Left ventricle myocardium inferior (tissue), 1 donor: ENCODE results near the gene HES6. TPM values are rescaled to one million over a fixed set of nuclear protein-coding genes. Genes with fewer than 3 reads are reported as not detected.

ENCODE experiments used
- DNase-seq: peaks from one replicate; pipeline ENCODE4 v3.0.0-alpha.2; 2020
- H3K27ac ChIP-seq: fragments of 200-600 bp; replicated peaks from 2 replicates; pipeline ENCODE4 v1.8.0; 2021
- H3K27me3 ChIP-seq: fragments of 200-600 bp; 2 replicates; pipeline ENCODE4 v1.8.0; 2021; ENCODE audit warnings: low read depth
- H3K36me3 ChIP-seq: fragments of 200-600 bp; 2 replicates; pipeline ENCODE4 v1.8.0; 2021
- H3K4me1 ChIP-seq: fragments of 200-600 bp; 2 replicates; pipeline ENCODE4 v1.8.0; 2021
- H3K4me3 ChIP-seq: fragments of 200-600 bp; 2 replicates; pipeline ENCODE4 v1.8.0; 2021; ENCODE audit warnings: mild to moderate bottlenecking, moderate library complexity
- H3K9me3 ChIP-seq: fragments of 200-600 bp; replicated peaks from 2 replicates; pipeline ENCODE4 v1.8.0; 2021
- intact Hi-C: fragments of 100-400 bp; cut with micrococcal nuclease; formaldehyde crosslinking; loops from one replicate; pipeline ENCODE4 v1.11.0; 2022
- total RNA-seq: library from RNA; stranded (reverse); fragmentation: NEBNext Ultra II Directional; extraction: Animal tissue kit (Norgen Biotek cat#: 25700); gene quantifications from one replicate; pipeline ENCODE4 v1.2.1, GENCODE V29; 2021
- TF ChIP-seq, protein P1 (sequence below): fragments of 200-600 bp; IDR thresholded peaks from 2 replicates; pipeline ENCODE4 v1.8.0; 2021; ENCODE audit warnings: antibody characterized with exemption, mild to moderate bottlenecking, borderline replicate concordance
- donor health status: DM: no; HTN: yes; CAD: no; lungs with severe emphysema.

The HES6 gene
- total RNA-seq, 1 donor from 2014 or later, result 2.7 TPM

DNA sequence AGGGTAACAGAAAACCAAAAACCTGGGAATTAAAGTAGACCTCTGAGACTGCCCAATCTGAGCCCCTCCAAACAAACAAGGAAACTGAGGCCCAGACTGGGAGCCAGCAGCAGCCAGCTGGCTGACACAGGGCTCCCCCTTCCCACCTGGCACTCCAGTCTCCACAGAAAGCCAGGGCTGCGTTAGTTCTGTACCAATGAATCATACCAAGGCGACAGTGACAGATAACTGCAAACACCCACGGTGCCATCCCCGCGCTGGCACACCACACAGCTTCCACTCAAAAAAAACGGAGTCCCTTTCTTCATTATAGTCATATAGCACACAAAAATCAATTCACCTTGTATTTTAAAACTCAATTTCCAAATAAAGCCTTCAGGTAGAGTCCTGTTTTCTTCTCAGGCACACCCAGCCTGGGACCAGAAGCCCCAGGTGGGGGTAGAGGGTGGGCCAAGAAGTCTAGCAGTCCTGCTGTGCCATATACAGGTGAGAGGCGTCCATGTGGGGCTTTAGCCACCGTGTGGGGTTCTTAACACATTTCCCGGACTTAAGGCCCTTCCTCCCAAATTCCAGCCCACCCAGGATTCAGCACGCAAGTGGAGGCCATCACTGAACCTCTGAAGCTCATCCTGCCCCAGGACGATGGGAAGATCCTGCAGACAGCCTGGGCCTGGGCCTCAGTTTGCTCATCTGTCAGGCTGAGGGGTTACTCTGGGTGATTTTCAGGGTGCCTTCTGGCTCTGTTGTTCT, 47.3 kb upstream of the HES6 start:
- Histone ChIP-seq H3K27ac (peak overlapping the region; percentile 87), H3K4me3 (peak overlapping the region; percentile 90), H3K27me3 (no peaks in the 10 kb centered on the region), H3K9me3 (no peaks in the 10 kb centered on the region), H3K4me1 (peaks cover 80% of the 10 kb centered on the region), H3K36me3 (no peaks in the 10 kb centered on the region)
- TF ChIP-seq, protein P1, sequence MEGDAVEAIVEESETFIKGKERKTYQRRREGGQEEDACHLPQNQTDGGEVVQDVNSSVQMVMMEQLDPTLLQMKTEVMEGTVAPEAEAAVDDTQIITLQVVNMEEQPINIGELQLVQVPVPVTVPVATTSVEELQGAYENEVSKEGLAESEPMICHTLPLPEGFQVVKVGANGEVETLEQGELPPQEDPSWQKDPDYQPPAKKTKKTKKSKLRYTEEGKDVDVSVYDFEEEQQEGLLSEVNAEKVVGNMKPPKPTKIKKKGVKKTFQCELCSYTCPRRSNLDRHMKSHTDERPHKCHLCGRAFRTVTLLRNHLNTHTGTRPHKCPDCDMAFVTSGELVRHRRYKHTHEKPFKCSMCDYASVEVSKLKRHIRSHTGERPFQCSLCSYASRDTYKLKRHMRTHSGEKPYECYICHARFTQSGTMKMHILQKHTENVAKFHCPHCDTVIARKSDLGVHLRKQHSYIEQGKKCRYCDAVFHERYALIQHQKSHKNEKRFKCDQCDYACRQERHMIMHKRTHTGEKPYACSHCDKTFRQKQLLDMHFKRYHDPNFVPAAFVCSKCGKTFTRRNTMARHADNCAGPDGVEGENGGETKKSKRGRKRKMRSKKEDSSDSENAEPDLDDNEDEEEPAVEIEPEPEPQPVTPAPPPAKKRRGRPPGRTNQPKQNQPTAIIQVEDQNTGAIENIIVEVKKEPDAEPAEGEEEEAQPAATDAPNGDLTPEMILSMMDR, result no peak
- no peak for DNase-seq
- intact Hi-C loops, result no loop called here

DNA sequence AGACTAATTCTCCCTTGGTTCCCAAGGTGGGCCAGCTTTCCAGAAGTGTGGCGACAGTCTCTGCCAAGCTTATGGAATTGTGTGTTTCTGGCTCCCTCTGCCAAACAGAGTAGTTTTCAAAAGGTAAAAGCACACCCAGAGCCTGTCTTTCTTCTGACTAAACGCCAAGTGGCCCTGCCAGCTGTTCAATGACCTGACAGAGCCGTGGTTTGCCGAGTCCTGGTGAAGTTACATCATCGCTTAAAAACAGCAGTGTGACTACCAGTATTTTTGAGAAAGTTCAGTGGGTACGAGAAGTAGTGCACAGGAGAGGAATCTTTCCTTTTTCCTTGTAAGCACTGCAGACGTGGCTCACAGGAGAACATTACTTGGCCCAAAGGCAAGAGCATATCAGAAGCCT, 46.7 kb upstream of the HES6 start:
- DNase-seq, result peak; percentile 50
- TF ChIP-seq, protein P1, result no peak
- Histone ChIP-seq H3K27ac (peak overlapping the region; percentile 87), H3K27me3 (no peaks in the 10 kb centered on the region), H3K36me3 (no peaks in the 10 kb centered on the region), H3K4me3 (peak overlapping the region; percentile 90), H3K9me3 (no peaks in the 10 kb centered on the region), H3K4me1 (peaks cover 86% of the 10 kb centered on the region)
- intact Hi-C loops, result no loop called here

DNA sequence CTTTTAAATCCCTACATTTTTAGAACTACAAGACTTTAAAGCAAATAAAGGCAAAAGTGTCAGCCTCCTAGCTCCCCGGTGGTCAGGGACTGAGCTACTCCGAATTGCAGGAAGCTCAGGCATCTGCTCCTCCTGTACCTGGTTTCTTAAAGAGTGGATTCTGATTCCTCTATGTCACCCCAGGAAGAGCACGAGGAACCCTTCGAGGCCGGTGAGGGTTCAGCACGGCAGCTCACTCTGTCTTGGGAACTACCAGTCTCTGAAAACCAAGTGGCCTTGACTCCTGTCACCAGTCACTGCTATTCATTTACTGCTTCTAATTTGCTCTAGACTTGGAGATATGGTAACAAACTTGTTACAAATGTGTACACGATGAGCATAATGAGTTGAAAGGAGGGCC, 46.3 kb upstream of the HES6 start:
- Histone ChIP-seq H3K36me3 (no peaks in the 10 kb centered on the region), H3K4me1 (peaks cover 86% of the 10 kb centered on the region), H3K27ac (peak overlapping the region; percentile 87), H3K9me3 (no peaks in the 10 kb centered on the region), H3K27me3 (no peaks in the 10 kb centered on the region), H3K4me3 (peak overlapping the region; percentile 90)
- no peak for DNase-seq
- TF ChIP-seq, protein P1, result no peak
- intact Hi-C loops, result no loop called here

DNA sequence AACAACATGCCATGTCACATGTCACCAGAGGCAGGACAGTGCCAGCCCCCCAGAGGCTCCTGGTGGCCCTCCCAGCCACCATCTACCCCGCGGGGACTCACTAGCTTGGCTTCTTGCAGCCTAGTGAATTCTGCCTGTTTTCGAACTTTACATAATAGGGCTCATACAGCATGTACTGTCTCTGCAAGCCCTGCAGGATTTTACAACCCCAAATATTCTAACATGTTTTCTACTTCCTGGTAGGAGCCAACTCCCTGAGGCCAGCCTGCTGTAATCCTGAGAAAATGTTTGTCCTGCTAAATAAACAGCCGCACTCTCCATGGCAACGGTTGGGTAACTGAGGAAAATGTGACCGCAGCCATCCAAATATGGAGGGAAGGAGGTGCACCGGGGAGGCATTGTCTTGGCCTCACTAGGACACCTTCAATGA, 45.8 kb upstream of the HES6 start:
- H3K4me1 ChIP-seq, result peaks cover 82% of the 10 kb centered on the region
- TF ChIP-seq, protein P1, result no peak
- peak; percentile 60 for DNase-seq
- H3K27ac ChIP-seq, result peak overlapping the region; percentile 87
- H3K9me3 ChIP-seq, result no peaks in the 10 kb centered on the region
- no peak overlapping the region for H3K4me3 ChIP-seq
- intact Hi-C loops, result no loop called here
- H3K27me3 ChIP-seq, result no peaks in the 10 kb centered on the region
- no peaks in the 10 kb centered on the region for H3K36me3 ChIP-seq

DNA sequence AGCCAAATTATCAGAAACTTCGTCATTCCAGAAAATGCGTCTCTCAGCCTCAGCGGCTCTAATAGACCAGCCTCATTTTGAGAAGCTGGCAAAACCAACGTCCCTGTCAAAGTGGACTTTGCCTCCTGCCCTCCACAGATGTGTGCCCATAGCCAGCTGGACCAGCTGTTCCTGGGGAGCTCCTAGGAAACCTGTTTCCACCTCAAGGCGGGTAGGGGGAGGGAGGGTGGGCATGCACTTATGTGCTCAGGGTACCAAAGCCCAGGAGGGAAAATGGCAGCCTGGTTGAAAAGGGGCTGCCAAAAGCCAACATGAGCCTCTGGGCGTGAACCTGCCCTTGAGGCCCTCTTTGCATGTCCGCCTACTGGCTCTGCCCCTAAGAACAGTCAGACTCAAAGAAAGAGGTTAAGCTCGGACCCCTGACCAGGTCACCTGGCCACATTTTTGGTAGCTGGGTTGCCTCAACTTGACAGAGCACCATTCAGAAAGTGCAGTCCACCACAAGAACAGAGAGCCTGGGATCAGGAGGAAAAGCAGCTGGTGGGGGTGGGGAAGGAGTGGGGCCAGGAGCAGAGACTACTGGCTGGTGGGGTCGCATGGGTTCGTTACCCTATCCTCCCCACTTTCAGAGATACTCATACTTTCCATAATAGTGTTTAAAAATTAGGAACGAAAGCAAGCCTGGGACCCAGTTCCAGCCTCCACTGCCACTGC, 45.1 kb upstream of the HES6 start:
- peak overlapping the region; percentile 87 for H3K27ac ChIP-seq
- H3K9me3 ChIP-seq, result no peaks in the 10 kb centered on the region
- no peak for DNase-seq
- H3K27me3 ChIP-seq, result no peaks in the 10 kb centered on the region
- intact Hi-C loops, result no loop called here
- H3K4me1 ChIP-seq, result peaks cover 75% of the 10 kb centered on the region
- H3K36me3 ChIP-seq, result no peaks in the 10 kb centered on the region
- no peak overlapping the region for H3K4me3 ChIP-seq
- TF ChIP-seq, protein P1, result no peak
